ENCODE measurements around the gene SPNS2.

DNA sequence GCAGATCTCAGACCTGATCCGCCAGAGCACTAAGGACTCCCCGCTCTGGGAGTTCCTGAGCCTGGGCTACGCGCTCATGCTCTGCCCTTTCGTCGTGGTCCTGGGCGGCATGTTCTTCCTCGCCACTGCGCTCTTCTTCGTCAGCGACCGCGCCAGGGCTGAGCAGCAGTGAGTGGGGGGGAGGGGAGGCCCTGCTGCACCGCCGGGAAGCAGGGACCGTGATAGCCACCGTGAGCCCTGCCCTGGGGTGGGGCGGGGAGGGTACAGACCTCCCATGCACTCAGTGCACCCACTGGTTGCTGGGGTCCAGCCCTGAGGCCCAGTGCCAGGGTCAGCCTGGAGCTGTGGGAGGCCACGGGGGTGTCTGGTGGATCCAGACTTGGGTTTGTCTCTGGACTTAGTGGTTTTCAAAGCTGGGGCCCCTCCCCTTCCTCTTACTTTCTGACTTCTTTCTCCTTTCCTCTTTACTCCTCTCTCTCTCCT lies 37.6 kb downstream of the SPNS2 start:
- TF ChIP-seq EZH2 (IDR thresholded peaks at IDR 0.05; ENCODE audit: borderline replicate concordance, insufficient read depth, low read depth, low read length, poor library complexity, severe bottlenecking) = no peak
- TF ChIP-seq, protein P1, sequence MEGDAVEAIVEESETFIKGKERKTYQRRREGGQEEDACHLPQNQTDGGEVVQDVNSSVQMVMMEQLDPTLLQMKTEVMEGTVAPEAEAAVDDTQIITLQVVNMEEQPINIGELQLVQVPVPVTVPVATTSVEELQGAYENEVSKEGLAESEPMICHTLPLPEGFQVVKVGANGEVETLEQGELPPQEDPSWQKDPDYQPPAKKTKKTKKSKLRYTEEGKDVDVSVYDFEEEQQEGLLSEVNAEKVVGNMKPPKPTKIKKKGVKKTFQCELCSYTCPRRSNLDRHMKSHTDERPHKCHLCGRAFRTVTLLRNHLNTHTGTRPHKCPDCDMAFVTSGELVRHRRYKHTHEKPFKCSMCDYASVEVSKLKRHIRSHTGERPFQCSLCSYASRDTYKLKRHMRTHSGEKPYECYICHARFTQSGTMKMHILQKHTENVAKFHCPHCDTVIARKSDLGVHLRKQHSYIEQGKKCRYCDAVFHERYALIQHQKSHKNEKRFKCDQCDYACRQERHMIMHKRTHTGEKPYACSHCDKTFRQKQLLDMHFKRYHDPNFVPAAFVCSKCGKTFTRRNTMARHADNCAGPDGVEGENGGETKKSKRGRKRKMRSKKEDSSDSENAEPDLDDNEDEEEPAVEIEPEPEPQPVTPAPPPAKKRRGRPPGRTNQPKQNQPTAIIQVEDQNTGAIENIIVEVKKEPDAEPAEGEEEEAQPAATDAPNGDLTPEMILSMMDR (IDR thresholded peaks at IDR 0.05) = no peak

All from B cell (primary cell).